ENCODE results near the gene TCEANC2.
"Not testable (repeated sequence)": the region's sequence is repeated elsewhere in the genome, so short reads cannot be mapped to it uniquely, and the experiment has no call there.

The TCEANC2 gene

DNA sequence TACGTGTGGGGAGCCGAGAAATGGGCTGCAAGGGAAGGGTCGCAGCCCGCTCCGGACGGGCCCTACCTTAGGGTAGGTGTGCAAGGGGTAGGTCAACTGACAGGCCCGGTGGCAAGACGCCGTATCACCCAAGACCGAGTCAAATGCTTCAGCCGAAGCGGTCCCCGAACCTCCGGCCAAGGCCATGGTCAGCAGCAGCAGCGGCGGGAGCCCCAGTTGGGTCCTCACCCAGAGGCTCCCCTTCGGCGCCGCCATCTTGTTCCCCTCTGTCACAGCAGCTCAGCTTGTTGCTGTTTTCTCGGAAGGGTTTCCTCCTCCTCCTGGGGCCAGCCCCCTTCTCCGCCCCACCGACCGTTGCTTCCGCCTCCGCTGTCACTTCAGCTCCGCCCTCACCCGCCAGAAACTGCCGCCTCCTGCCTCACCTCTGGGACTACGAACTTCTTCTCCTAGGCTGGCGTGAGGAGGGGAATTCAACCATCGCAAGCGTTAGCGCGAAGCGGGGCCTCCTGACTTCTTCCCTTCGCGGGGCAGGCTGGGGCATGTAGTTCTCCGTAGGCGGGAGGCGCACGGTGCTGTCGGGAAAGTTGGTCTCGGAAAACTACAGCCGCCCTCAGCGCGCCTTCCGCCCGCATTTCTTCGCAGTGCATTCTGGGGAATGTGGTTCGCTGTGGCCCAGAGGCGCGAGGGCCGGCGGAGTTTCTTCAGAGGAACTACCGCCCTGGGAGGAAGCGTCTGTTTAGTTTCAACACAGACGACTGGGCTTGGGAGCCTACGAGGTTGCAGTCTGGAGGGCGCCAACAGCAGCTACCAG, at the start of gene TCEANC2, which contains the start of gene TMEM59:
Gene TCEANC2 (plus strand): TSS at position 675 of the 811 bp plus-strand sequence. CDS start 815 bp downstream, outside the sequence.
Gene TMEM59 (minus strand): TSS at position 271 of the 811 bp plus-strand sequence. CDS start 16 bp downstream, at position 255.
- TF ChIP-seq, protein P1, sequence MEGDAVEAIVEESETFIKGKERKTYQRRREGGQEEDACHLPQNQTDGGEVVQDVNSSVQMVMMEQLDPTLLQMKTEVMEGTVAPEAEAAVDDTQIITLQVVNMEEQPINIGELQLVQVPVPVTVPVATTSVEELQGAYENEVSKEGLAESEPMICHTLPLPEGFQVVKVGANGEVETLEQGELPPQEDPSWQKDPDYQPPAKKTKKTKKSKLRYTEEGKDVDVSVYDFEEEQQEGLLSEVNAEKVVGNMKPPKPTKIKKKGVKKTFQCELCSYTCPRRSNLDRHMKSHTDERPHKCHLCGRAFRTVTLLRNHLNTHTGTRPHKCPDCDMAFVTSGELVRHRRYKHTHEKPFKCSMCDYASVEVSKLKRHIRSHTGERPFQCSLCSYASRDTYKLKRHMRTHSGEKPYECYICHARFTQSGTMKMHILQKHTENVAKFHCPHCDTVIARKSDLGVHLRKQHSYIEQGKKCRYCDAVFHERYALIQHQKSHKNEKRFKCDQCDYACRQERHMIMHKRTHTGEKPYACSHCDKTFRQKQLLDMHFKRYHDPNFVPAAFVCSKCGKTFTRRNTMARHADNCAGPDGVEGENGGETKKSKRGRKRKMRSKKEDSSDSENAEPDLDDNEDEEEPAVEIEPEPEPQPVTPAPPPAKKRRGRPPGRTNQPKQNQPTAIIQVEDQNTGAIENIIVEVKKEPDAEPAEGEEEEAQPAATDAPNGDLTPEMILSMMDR (IDR thresholded peaks at IDR 0.05; ENCODE audit: borderline replicate concordance, insufficient read depth, low read depth, low read length) = no peak
- H3K4me3 ChIP-seq (ENCODE audit: low read depth, low read length) = peak within 1 kb of the TSS; percentile 87

DNA sequence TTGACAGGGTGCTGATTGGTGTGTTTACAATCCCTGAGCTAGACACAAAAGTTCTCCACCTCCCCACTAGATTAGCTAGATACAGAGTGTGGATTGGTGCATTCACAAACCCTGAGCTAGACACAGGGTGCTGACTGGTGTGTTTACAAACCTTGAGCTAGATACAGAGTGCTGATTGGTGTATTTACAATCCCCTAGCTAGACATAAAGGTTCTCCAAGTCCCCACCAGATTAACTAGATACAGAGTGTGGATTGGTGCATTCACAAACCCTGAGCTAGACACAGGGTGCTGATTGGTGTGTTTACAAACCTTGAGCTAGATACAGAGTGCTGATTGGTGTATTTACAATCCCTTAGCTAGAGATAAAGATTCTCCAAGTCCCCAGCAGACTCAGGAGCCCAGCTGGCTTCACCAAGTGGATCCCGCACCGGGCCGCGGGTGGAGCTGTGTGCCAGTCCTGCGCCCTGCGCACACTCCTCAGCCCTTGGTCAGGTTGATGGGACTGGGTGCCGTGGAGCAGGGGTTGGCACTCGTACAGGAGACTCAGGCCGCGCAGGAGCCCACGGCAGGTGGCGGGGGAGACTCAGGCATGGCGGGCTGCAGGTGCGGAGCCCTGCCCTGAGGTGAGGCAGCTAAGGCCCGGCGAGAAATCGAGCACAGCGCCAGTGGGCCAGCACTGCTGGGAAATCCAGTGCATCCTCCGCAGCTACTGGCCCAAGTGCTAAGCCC, 49.5 kb upstream of the TCEANC2 start:
- not testable (repeated sequence) for H3K4me3 ChIP-seq (ENCODE audit: low read depth, low read length)

DNA sequence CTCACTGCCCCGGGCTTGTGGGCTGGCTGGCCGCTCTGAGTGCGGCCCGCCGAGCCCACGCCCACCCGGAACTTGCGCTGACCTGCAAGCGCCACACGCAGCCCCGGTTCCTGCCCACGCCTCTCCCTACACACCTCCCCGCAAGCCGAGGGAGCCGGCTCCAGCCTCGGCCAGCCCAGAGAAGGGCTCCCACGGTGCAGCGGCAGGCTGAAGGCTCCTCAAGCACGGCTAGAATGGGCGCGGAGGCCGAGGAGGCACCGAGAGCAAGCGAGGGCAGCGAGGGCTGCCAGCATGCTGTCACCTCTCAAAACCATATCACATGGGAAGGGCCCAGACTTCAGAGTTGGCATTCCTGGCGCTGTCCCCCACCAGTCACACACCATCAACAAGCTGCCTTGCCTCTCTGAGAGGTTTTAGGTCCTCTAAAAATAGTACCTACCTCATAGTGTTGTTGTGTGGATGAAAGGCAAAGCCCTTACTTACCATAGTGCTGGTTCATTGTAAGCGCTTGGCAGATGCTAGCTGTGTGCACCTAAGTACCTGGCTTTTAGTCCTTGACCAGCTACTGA, 48.8 kb upstream of the TCEANC2 start:
- H3K4me3 ChIP-seq (ENCODE audit: low read depth, low read length) = no peak overlapping the region
- TF ChIP-seq, protein P1 (IDR thresholded peaks at IDR 0.05; ENCODE audit: borderline replicate concordance, insufficient read depth, low read depth, low read length) = no peak

DNA sequence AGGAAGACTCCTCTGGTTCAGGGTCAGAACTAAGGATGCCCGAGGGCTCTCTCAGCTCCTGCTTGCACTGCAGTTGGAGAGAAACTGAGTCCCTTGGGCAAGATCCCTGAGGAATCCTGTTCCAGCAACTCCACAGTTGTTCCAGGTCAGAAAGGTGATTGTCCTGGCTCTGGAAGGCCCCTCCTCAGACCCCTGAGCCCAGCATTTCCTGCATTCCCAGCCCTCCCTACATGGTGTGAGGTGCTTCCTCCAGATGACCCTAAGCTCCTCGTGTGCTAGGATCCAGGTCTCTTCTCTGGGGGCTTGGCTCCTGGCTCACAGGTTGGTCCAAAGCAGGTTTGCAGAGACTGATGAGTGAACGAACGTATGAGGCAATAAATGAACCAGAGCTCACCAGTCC, 46.9 kb upstream of the TCEANC2 start:
- TF ChIP-seq, protein P1 (IDR thresholded peaks at IDR 0.05; ENCODE audit: borderline replicate concordance, insufficient read depth, low read depth, low read length) = no peak
- no peak overlapping the region for H3K4me3 ChIP-seq (ENCODE audit: low read depth, low read length)

DNA sequence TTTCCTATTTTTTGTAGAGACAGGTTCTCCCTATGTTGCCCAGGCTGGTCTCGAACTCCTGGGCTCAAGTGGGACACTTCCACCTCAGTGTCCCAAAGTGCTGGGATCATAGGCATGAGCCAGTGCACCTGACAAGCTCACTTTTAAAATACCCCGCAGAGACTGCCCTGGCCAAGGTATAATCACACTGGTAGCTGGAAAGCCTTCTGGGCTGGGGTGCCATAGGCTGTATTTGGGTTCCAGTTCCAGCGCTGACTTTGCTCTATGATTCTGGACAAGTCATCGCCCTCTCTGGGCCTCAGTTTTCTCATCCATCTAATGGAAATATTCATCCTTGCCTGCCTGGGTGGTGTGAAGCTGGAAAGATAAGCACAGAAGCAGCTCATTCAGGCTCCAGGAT, 45.8 kb upstream of the TCEANC2 start:
- TF ChIP-seq, protein P1 (IDR thresholded peaks at IDR 0.05; ENCODE audit: borderline replicate concordance, insufficient read depth, low read depth, low read length) = no peak

DNA sequence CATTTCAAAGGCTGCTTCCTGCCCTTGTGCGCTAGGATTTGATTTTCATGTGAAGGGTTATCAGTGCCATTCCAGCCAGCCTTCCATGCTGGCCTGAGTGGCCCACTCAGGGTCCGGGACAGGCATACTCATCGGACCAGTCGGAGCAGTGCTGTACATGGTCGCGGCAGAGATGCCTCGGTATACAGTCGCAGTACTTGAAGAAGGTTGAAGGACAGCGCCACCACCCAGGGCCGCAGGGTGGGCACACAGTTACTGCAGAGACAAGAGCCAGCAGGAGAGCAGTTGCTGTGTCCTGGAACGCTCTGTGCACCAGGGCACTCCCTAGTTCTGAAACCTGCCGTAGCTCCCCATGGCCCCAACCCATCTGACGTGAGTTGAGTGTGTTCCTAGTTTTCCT, 44.5 kb upstream of the TCEANC2 start:
- H3K4me3 ChIP-seq (ENCODE audit: low read depth, low read length) = no peak overlapping the region
- TF ChIP-seq, protein P1 (IDR thresholded peaks at IDR 0.05; ENCODE audit: borderline replicate concordance, insufficient read depth, low read depth, low read length) = no peak

More for the DNA sequence above, 45.8 kb upstream of the TCEANC2 start:
- no peak overlapping the region for H3K4me3 ChIP-seq (ENCODE audit: low read depth, low read length)

DNA sequence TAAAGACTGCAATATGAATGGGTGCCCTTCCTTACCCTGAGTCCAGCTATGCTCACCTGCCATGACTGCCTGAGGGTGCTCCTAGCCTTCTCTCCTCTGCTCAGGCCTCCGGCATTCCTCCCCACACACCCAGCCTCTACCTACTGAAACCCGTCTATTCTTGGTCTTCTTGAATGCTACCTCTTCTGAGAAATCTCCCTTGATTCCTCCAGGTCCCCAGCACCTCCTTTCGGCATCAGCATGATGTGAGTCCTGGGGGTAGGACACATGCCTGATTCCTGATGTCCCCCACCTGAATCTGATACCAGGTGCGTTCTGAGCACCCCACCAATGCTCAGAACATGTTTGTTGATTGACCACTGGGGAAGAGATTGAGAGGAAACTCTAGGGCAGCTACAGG, 44.0 kb upstream of the TCEANC2 start:
- TF ChIP-seq, protein P1 (IDR thresholded peaks at IDR 0.05; ENCODE audit: borderline replicate concordance, insufficient read depth, low read depth, low read length) = no peak
- no peak overlapping the region for H3K4me3 ChIP-seq (ENCODE audit: low read depth, low read length)
